ENCODE measurements around the gene ABLIM3.
A peak's percentile ranks its signal among the peaks of the same experiment; 100 is the strongest.

ABLIM3 gene

GRCh38 chr5:149138182-149138923, 2.9 kb upstream of the ABLIM3 start:
- in situ Hi-C loops (cut with HindIII; ENCODE audit: low pct_unique_long_range_greater_than_20kb, low sequenced_read_pairs) = no loop called here
- TF ChIP-seq JUND (IDR thresholded peaks at IDR 0.05; ENCODE audit: low read depth) = no peak

DNA sequence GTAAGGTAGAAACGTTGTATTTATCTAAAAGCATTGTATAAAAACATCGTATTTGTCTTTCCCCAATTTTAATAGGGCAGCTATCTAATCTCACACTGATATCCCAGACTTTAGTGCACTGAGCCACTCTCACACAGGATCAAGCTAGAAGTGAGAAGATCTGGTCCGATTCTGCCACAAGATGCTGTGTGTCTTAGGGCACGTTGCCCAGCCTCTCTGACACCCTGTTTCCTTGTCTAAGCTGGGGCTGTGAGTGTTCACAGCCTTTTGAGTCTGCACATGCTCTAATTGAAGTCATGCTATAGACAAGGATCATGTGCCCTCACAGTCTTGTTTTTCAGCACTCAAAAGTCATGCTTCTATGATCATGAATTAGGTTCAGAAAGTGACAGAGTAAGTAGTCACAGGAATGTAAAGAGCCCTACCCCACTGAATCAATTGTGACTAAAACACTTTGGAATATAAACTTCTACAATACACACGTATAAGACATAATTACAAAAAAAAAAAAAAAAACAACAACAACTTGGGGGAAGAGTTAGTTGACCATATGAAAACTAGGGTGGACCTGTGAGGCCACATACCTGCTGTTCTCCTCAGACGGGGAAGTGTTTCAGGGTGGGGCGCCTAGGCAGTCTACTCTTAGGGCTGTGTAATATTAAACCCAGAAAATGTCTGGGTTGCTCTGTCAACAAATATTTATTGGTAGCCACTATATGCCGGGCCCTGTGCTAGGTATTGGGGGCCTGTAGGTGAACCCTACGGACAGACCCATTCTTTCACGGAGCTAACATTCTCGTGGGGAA, 893 bp upstream of the ABLIM3 start:
- DNase-seq (ENCODE audit: low read depth in 1 of 2, low spot score in 1 of 2) = no peak
- TF ChIP-seq JUND (IDR thresholded peaks at IDR 0.05; ENCODE audit: low read depth) = no peak
- in situ Hi-C loops (cut with HindIII; ENCODE audit: low pct_unique_long_range_greater_than_20kb, low sequenced_read_pairs) = no loop called here

More at GRCh38 chr5:149138182-149138923, 2.9 kb upstream of the ABLIM3 start:
- no peak for DNase-seq (ENCODE audit: low read depth in 1 of 2, low spot score in 1 of 2)

- in situ Hi-C loops (cut with HindIII; ENCODE audit: low pct_unique_long_range_greater_than_20kb, low sequenced_read_pairs) = no loop called here
- DNase-seq (ENCODE audit: low read depth in 1 of 2, low spot score in 1 of 2) = no peak
- no peak for TF ChIP-seq JUND (IDR thresholded peaks at IDR 0.05; ENCODE audit: low read depth)
These were observed 911 bp downstream of the ABLIM3 start for GRCh38 chr5:149141957-149142851.

- no peak for TF ChIP-seq JUND (IDR thresholded peaks at IDR 0.05; ENCODE audit: low read depth)
- no peak for DNase-seq (ENCODE audit: low read depth in 1 of 2, low spot score in 1 of 2)
- in situ Hi-C loops (cut with HindIII; ENCODE audit: low pct_unique_long_range_greater_than_20kb, low sequenced_read_pairs) = no loop called here
These were observed 2.2 kb downstream of the ABLIM3 start for GRCh38 chr5:149143470-149143869.

DNA sequence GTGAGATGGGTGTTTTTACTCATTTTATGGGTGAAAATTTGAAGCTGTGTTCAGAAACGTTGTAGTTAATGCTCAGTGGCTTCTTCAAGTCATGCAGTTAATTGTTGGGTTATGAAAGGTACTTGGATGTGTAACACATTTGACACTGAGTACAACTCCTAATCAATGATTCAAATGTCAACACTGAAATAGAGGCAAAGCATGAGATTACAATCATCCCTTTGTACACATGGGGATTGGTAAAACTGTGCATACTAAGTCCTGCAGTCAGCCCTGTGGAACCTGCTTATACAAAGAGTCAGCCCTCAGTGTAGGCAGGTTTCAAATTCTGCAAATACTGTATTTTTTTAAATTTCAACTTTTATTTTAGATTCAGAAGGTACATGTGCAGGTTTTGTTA, 3.3 kb downstream of the ABLIM3 start:
- peak in 1 of 2 experiments; percentile 24 for DNase-seq (ENCODE audit: low read depth in 1 of 2, low spot score in 1 of 2)
- no peak for TF ChIP-seq JUND (IDR thresholded peaks at IDR 0.05; ENCODE audit: low read depth)
- in situ Hi-C loops (cut with HindIII; ENCODE audit: low pct_unique_long_range_greater_than_20kb, low sequenced_read_pairs) = no loop called here

DNA sequence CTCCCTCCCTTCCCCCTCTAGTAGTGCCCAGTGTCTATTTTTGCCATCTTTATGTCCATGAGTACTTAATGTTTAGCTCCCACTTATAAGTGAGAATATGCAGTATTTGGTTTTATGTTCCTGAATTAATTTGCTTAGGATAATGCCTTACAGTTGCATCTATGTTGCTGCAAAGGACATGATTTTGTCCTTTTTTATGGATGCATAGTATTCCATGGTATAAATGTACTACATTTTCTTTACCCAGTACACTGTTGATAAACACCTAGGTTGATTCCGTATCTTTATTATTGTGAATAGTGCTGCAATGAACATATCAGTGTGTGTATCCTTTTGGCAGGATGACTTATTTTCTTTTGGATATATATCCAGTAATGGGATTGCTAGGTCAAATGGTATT, 3.8 kb downstream of the ABLIM3 start:
- in situ Hi-C loops (cut with HindIII; ENCODE audit: low pct_unique_long_range_greater_than_20kb, low sequenced_read_pairs) = no loop called here
- no peak for TF ChIP-seq JUND (IDR thresholded peaks at IDR 0.05; ENCODE audit: low read depth)
- no peak for DNase-seq (ENCODE audit: low read depth in 1 of 2, low spot score in 1 of 2)

- in situ Hi-C loops (cut with HindIII; ENCODE audit: low pct_unique_long_range_greater_than_20kb, low sequenced_read_pairs) = no loop called here
- no peak for TF ChIP-seq JUND (IDR thresholded peaks at IDR 0.05; ENCODE audit: low read depth)
- DNase-seq (ENCODE audit: low read depth in 1 of 2, low spot score in 1 of 2) = no peak
These were observed 6.4 kb downstream of the ABLIM3 start for GRCh38 chr5:149147676-149148075.

DNA sequence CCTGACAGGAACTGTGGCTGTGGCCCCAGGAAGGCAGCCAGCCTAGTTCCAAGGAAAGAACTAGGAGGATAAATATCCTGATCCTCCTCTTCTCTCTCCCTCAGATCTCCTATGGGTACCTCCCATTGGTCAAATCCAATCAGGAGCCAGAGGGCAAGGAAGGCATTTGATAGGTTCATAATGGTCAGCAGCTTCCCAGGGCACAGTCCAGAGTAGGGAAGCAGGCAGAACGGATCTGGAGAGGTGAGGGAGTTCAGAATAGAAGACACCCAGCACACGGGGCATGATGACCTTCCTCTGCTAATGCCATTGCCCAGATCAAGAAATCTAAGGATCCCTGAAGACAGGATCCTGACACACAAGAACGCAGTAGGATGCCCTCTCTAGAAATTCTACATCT, 8.6 kb downstream of the ABLIM3 start:
- in situ Hi-C loops (cut with HindIII; ENCODE audit: low pct_unique_long_range_greater_than_20kb, low sequenced_read_pairs) = no loop called here
- no peak for TF ChIP-seq JUND (IDR thresholded peaks at IDR 0.05; ENCODE audit: low read depth)

DNA sequence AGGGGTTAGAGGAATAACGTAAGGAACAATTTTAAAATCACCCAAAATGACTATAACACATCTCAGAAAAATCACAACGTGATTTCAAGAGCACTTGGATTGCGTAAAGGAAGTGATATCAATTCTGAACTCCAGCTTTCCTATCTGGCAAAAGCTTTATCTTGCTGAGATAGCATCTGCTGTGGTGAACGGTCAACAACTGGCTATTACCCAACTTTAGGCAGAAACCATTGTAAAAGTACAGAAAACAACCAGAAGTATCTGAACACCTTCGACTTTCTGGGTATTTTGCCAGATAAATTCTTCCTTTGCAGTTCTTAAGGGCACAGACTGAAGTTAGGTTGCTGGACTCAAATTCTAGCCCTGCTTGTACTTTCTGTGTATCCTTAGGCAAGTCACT, 9.2 kb downstream of the ABLIM3 start:
- no peak for DNase-seq (ENCODE audit: low read depth in 1 of 2, low spot score in 1 of 2)
- in situ Hi-C loops (cut with HindIII; ENCODE audit: low pct_unique_long_range_greater_than_20kb, low sequenced_read_pairs) = no loop called here
- no peak for TF ChIP-seq JUND (IDR thresholded peaks at IDR 0.05; ENCODE audit: low read depth)

More for the DNA sequence above, 8.6 kb downstream of the ABLIM3 start:
- no peak for DNase-seq (ENCODE audit: low read depth in 1 of 2, low spot score in 1 of 2)

DNA sequence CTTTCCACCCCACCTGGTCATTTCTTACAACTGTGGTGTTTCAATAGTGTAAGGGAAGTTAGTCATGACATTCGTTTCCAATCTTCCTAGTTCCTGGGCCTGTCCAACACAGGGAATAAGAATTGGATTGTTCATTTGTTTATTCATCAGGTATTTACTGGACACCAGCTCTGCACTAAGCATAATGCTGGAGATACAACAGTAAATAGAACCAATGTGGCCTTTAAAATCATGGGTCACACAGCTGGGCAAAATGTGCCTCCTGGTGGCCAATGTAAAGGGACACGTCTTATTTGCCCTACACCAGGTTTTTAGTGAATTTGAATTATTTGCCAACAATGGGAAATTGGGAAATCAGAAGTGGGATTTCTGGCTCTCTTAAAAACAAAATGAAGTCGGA, 10.4 kb downstream of the ABLIM3 start:
- in situ Hi-C loops (cut with HindIII; ENCODE audit: low pct_unique_long_range_greater_than_20kb, low sequenced_read_pairs) = no loop called here
- peak in 1 of 2 experiments; percentile 48 for DNase-seq (ENCODE audit: low read depth in 1 of 2, low spot score in 1 of 2)

GRCh38 chr5:149152317-149152746, 11.0 kb downstream of the ABLIM3 start:
- peak; percentile 61; the same call in 1 of the 2 replicates for TF ChIP-seq JUND (IDR thresholded peaks at IDR 0.05; ENCODE audit: low read depth)

More for the DNA sequence above, 10.4 kb downstream of the ABLIM3 start:
- no peak for TF ChIP-seq JUND (IDR thresholded peaks at IDR 0.05; ENCODE audit: low read depth)

DNA sequence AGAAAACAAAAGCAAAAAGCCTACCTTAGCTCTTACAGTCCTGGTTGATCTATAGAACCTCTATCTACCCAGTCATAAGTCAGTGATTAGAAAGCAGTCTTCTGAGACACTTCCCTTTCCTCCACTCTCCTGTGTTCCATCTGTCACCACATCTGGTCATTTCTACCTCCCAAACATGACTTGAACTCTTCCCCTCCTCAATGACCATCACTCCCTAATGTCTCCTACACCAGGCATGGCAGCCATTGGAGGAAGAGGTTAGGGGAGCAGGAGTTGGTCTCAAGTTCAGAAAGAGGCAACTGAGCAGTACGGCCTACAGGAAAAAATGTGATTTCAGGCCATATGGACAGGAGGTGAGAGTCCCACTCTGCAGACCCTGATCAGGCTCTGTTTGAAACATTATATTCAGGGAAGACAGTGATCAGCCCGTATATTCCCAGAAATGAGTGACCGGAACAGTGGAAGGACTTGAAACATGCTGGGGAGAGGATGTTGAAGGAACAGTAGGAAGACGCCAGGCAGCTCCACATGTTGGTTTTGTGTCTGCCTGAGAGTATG, 12.0 kb downstream of the ABLIM3 start:
- in situ Hi-C loops (cut with HindIII; ENCODE audit: low pct_unique_long_range_greater_than_20kb, low sequenced_read_pairs) = no loop called here

More at GRCh38 chr5:149152317-149152746, 11.0 kb downstream of the ABLIM3 start:
- in situ Hi-C loops (cut with HindIII; ENCODE audit: low pct_unique_long_range_greater_than_20kb, low sequenced_read_pairs) = no loop called here
- peak in 1 of 2 experiments; percentile 69 for DNase-seq (ENCODE audit: low read depth in 1 of 2, low spot score in 1 of 2)

More for the DNA sequence above, 12.0 kb downstream of the ABLIM3 start:
- no peak for TF ChIP-seq JUND (IDR thresholded peaks at IDR 0.05; ENCODE audit: low read depth)
- no peak for DNase-seq (ENCODE audit: low read depth in 1 of 2, low spot score in 1 of 2)
